ENCODE results near the gene ZKSCAN5.
A peak's percentile ranks its signal among the peaks of the same experiment; 100 is the strongest.

ZKSCAN5 gene

GRCh38 chr7:99460651-99461050, 43.8 kb upstream of the ZKSCAN5 start:
- Histone ChIP-seq H3K9ac (ENCODE audit: low read length) (no peak overlapping the region), H3F3A (ENCODE audit: insufficient read depth, low read length) (no peaks in the 10 kb centered on the region; the same call in 1 of the 2 replicates), H3K4me3 (ENCODE audit: low read depth, low read length, poor library complexity, severe bottlenecking) (no peak overlapping the region), H3K27me3 (ENCODE audit: insufficient read depth, low read length) (no peaks in the 10 kb centered on the region), H3K9me3 (ENCODE audit: low read length) (no peaks in the 10 kb centered on the region), H3K4me1 (ENCODE audit: insufficient read depth, low read length, severe bottlenecking) (peaks cover 17% of the 10 kb centered on the region), H4K20me1 (ENCODE audit: insufficient read depth, low read length) (no peaks in the 10 kb centered on the region), H3K27ac (ENCODE audit: low read depth, low read length, poor library complexity, severe bottlenecking) (peak overlapping the region; percentile 50), H3K79me2 (ENCODE audit: insufficient read depth, low read length) (peaks cover 58% of the 10 kb centered on the region), H3K4me2 (ENCODE audit: low read length) (no peak overlapping the region; the same call in 1 of the 2 replicates), H3K36me3 (ENCODE audit: insufficient read depth, low read length) (peaks cover 91% of the 10 kb centered on the region), H2AFZ (ENCODE audit: low read length) (no peak overlapping the region), H3K9me2 (ENCODE audit: low read depth, low read length) (no peaks in the 10 kb centered on the region)
- no peak for TF ChIP-seq CTCF (IDR thresholded peaks at IDR 0.05; ENCODE audit: low read length)
- TF ChIP-seq EZH2 (IDR thresholded peaks at IDR 0.05; ENCODE audit: borderline replicate concordance, low read length), result no peak

GRCh38 chr7:99461221-99461620, 43.2 kb upstream of the ZKSCAN5 start:
- Histone ChIP-seq H3F3A (ENCODE audit: insufficient read depth, low read length) (no peaks in the 10 kb centered on the region; the same call in 1 of the 2 replicates), H4K20me1 (ENCODE audit: insufficient read depth, low read length) (no peaks in the 10 kb centered on the region), H2AFZ (ENCODE audit: low read length) (no peak overlapping the region), H3K9me2 (ENCODE audit: low read depth, low read length) (no peaks in the 10 kb centered on the region), H3K4me2 (ENCODE audit: low read length) (no peak overlapping the region; the same call in 1 of the 2 replicates), H3K4me3 (ENCODE audit: low read depth, low read length, poor library complexity, severe bottlenecking) (no peak overlapping the region), H3K27me3 (ENCODE audit: insufficient read depth, low read length) (no peaks in the 10 kb centered on the region), H3K36me3 (ENCODE audit: insufficient read depth, low read length) (peaks cover 86% of the 10 kb centered on the region), H3K27ac (ENCODE audit: low read depth, low read length, poor library complexity, severe bottlenecking) (peak overlapping the region; percentile 50), H3K79me2 (ENCODE audit: insufficient read depth, low read length) (peaks cover 61% of the 10 kb centered on the region), H3K9me3 (ENCODE audit: low read length) (no peaks in the 10 kb centered on the region), H3K9ac (ENCODE audit: low read length) (no peak overlapping the region), H3K4me1 (ENCODE audit: insufficient read depth, low read length, severe bottlenecking) (peaks cover 19% of the 10 kb centered on the region)
- TF ChIP-seq CTCF (IDR thresholded peaks at IDR 0.05; ENCODE audit: low read length) (peak; percentile 16; the same call in 1 of the 2 replicates), EZH2 (IDR thresholded peaks at IDR 0.05; ENCODE audit: borderline replicate concordance, low read length) (no peak)

- Histone ChIP-seq H3K4me3 (ENCODE audit: low read depth, low read length, poor library complexity, severe bottlenecking) (peak overlapping the region; percentile 87), H3K9me3 (ENCODE audit: low read length) (no peaks in the 10 kb centered on the region), H3K4me1 (ENCODE audit: insufficient read depth, low read length, severe bottlenecking) (peaks cover 26% of the 10 kb centered on the region), H3K9me2 (ENCODE audit: low read depth, low read length) (no peaks in the 10 kb centered on the region), H3K4me2 (ENCODE audit: low read length) (peak overlapping the region; percentile 97), H4K20me1 (ENCODE audit: insufficient read depth, low read length) (no peaks in the 10 kb centered on the region), H2AFZ (ENCODE audit: low read length) (no peak overlapping the region), H3K9ac (ENCODE audit: low read length) (peak overlapping the region; percentile 94), H3F3A (ENCODE audit: insufficient read depth, low read length) (no peaks in the 10 kb centered on the region), H3K79me2 (ENCODE audit: insufficient read depth, low read length) (peaks cover 50% of the 10 kb centered on the region), H3K36me3 (ENCODE audit: insufficient read depth, low read length) (peaks cover 44% of the 10 kb centered on the region), H3K27me3 (ENCODE audit: insufficient read depth, low read length) (no peaks in the 10 kb centered on the region), H3K27ac (ENCODE audit: low read depth, low read length, poor library complexity, severe bottlenecking) (peak overlapping the region; percentile 40)
- TF ChIP-seq EZH2 (IDR thresholded peaks at IDR 0.05; ENCODE audit: borderline replicate concordance, low read length) (no peak), CTCF (IDR thresholded peaks at IDR 0.05; ENCODE audit: low read length) (no peak)
Observed at GRCh38 chr7:99465421-99465768, 39.1 kb upstream of the ZKSCAN5 start.
